Measurements from ENCODE around the gene GARNL3.
A peak's percentile ranks its signal among the peaks of the same experiment; 100 is the strongest.

GARNL3 gene

GRCh38 chr9:127422787-127423186 lies 158.2 kb downstream of the GARNL3 start:
- TF ChIP-seq POLR2AphosphoS5 (IDR thresholded peaks at IDR 0.05; ENCODE audit: low read depth, low read length) (no peak), SIN3A (IDR thresholded peaks at IDR 0.05; ENCODE audit: borderline replicate concordance, insufficient read depth, low read length) (no peak)

GRCh38 chr9:127423476-127423933 lies 158.9 kb downstream of the GARNL3 start:
- TF ChIP-seq POLR2AphosphoS5 (IDR thresholded peaks at IDR 0.05; ENCODE audit: low read depth, low read length) (no peak), FOXP2 (optimal IDR thresholded peaks at IDR 0.05; ENCODE audit: borderline replicate concordance, extremely low read depth, extremely low read length, insufficient read depth) (no peak), SIN3A (IDR thresholded peaks at IDR 0.05; ENCODE audit: borderline replicate concordance, insufficient read depth, low read length) (no peak), TAF1 (IDR thresholded peaks at IDR 0.05; ENCODE audit: borderline replicate concordance, insufficient read depth, low read length) (no peak)
- TF ChIP-seq, protein P1, sequence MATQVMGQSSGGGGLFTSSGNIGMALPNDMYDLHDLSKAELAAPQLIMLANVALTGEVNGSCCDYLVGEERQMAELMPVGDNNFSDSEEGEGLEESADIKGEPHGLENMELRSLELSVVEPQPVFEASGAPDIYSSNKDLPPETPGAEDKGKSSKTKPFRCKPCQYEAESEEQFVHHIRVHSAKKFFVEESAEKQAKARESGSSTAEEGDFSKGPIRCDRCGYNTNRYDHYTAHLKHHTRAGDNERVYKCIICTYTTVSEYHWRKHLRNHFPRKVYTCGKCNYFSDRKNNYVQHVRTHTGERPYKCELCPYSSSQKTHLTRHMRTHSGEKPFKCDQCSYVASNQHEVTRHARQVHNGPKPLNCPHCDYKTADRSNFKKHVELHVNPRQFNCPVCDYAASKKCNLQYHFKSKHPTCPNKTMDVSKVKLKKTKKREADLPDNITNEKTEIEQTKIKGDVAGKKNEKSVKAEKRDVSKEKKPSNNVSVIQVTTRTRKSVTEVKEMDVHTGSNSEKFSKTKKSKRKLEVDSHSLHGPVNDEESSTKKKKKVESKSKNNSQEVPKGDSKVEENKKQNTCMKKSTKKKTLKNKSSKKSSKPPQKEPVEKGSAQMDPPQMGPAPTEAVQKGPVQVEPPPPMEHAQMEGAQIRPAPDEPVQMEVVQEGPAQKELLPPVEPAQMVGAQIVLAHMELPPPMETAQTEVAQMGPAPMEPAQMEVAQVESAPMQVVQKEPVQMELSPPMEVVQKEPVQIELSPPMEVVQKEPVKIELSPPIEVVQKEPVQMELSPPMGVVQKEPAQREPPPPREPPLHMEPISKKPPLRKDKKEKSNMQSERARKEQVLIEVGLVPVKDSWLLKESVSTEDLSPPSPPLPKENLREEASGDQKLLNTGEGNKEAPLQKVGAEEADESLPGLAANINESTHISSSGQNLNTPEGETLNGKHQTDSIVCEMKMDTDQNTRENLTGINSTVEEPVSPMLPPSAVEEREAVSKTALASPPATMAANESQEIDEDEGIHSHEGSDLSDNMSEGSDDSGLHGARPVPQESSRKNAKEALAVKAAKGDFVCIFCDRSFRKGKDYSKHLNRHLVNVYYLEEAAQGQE (IDR thresholded peaks at IDR 0.05; ENCODE audit: insufficient read depth in 1 of 2, low read depth in 2 of 2, low read length in 2 of 2) = no peak

GRCh38 chr9:127423934-127424675 lies 159.5 kb downstream of the GARNL3 start, which contains the start of gene ZNF79:
Gene ZNF79 (plus strand): TSS chr9:127424382. CDS start chr9:127424788, 406 bp downstream.
- TF ChIP-seq FOXP2 (optimal IDR thresholded peaks at IDR 0.05; ENCODE audit: borderline replicate concordance, extremely low read depth, extremely low read length, insufficient read depth) = no peak
- peak; percentile 61; the same call in 1 of the 2 replicates for TF ChIP-seq TAF1 (IDR thresholded peaks at IDR 0.05; ENCODE audit: borderline replicate concordance, insufficient read depth, low read length)
- TF ChIP-seq, protein P1 (IDR thresholded peaks at IDR 0.05; ENCODE audit: insufficient read depth in 1 of 2, low read depth in 2 of 2, low read length in 2 of 2) = peak; percentile 73 to 84
- peak; percentile 75 for TF ChIP-seq POLR2AphosphoS5 (IDR thresholded peaks at IDR 0.05; ENCODE audit: low read depth, low read length)
- TF ChIP-seq SIN3A (IDR thresholded peaks at IDR 0.05; ENCODE audit: borderline replicate concordance, insufficient read depth, low read length) = peak; percentile 64; the same call in 1 of the 2 replicates

DNA sequence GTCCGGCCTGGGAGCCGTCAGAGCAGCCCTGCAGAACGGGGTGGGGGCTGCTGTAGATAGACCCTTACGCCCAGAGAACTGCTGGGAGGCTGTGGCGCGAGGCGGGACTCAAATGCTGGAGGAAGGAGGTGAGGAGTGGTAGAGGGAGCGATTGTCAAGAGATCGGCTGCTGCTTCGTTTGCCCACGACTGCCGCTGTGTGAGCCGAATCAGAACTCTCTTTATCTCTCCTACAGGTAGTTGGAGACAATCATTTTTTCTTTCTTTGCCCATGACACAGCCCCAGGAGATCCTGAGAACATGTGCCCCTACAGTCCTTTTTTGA lies 160.1 kb downstream of the GARNL3 start:
- TF ChIP-seq, protein P1 (IDR thresholded peaks at IDR 0.05; ENCODE audit: insufficient read depth in 1 of 2, low read depth in 2 of 2, low read length in 2 of 2) = no peak
- TF ChIP-seq POLR2AphosphoS5 (IDR thresholded peaks at IDR 0.05; ENCODE audit: low read depth, low read length) (no peak), TAF1 (IDR thresholded peaks at IDR 0.05; ENCODE audit: borderline replicate concordance, insufficient read depth, low read length) (no peak), SIN3A (IDR thresholded peaks at IDR 0.05; ENCODE audit: borderline replicate concordance, insufficient read depth, low read length) (no peak), FOXP2 (optimal IDR thresholded peaks at IDR 0.05; ENCODE audit: borderline replicate concordance, extremely low read depth, extremely low read length, insufficient read depth) (no peak)

GRCh38 chr9:127426756-127427155 lies 162.2 kb downstream of the GARNL3 start:
- TF ChIP-seq FOXP2 (optimal IDR thresholded peaks at IDR 0.05; ENCODE audit: borderline replicate concordance, extremely low read depth, extremely low read length, insufficient read depth) = no peak
- TF ChIP-seq TAF1 (IDR thresholded peaks at IDR 0.05; ENCODE audit: borderline replicate concordance, insufficient read depth, low read length) = no peak
- no peak for TF ChIP-seq POLR2AphosphoS5 (IDR thresholded peaks at IDR 0.05; ENCODE audit: low read depth, low read length)
- TF ChIP-seq, protein P1 (IDR thresholded peaks at IDR 0.05; ENCODE audit: insufficient read depth in 1 of 2, low read depth in 2 of 2, low read length in 2 of 2) = no peak
- no peak for TF ChIP-seq SIN3A (IDR thresholded peaks at IDR 0.05; ENCODE audit: borderline replicate concordance, insufficient read depth, low read length)

Data from PFSK-1 (cell line).